B cell (primary cell): Measurements from ENCODE around the gene CHAF1B. TPM values are rescaled to one million over a fixed set of nuclear protein-coding genes. Genes with fewer than 3 reads are reported as not detected.

ENCODE experiments used
- ATAC-seq: fragments of 200-7000 bp; cut with Tn5 transposase; one replicate; pipeline ENCODE4 v1.10.0; 2021; ENCODE audit warnings: low read depth, mild to moderate bottlenecking, moderate number of reproducible peaks, moderate library complexity
- CTCF ChIA-PET: fragments of 350-600 bp; sonication (Branson Sonifier 250); formaldehyde crosslinking; loops from one replicate; lab custom pipeline; 2021; ENCODE audit warnings: antibody characterized with exemption, inconsistent platforms; lab: Charles Lee
- POLR2A ChIA-PET: fragments of 350-600 bp; sonication (Branson Sonifier 250); formaldehyde crosslinking; loops from one replicate; lab custom pipeline; 2021; ENCODE audit warnings: antibody characterized with exemption; lab: Charles Lee
- DNase-seq: peaks from one replicate; pipeline ENCODE4 v3.0.0; 2013
- H2AFZ ChIP-seq: 2 replicates; pipeline ENCODE4 v1.6.1; 2012; ENCODE audit warnings: mild to moderate bottlenecking, low read depth, low read length; ENCODE audit not compliant: insufficient read depth, poor library complexity, severe bottlenecking
- H3K27ac ChIP-seq, 2 donors: 1 replicate in 1 of 2; 2 replicates in 1 of 2; pipeline ENCODE4 v1.5.1; 2012 to 2013; ENCODE audit warnings: low read length in 2 of 2, mild to moderate bottlenecking in 2 of 2, moderate library complexity in 1 of 2
- H3K27me3 ChIP-seq, 4 experiments: fragments of 200-600 bp in 1 of 4; sonication (generic) in 1 of 4; replicated peaks in 1 of 4; 1 replicate in 2 of 4; 2 replicates in 2 of 4; pipeline versions ENCODE4 v1.6.1 to v1.7.0; 2013 to 2016; ENCODE audit warnings: low read length in 3 of 4, mild to moderate bottlenecking in 2 of 4, mixed read lengths in 1 of 4, moderate library complexity in 1 of 4; ENCODE audit not compliant: insufficient read depth in 4 of 4, control insufficient read depth in 3 of 4; ENCODE audit errors: control extremely low read depth in 1 of 4
- H3K36me3 ChIP-seq, 2 experiments: replicated peaks in 1 of 2; 1 replicate in 1 of 2; 2 replicates in 1 of 2; pipeline versions ENCODE4 v1.6.1 to v1.7.1; 2013; ENCODE audit warnings: low read length in 1 of 2; ENCODE audit not compliant: insufficient read depth in 2 of 2, control insufficient read depth in 1 of 2; ENCODE audit errors: control extremely low read depth in 1 of 2, extremely low read depth in 1 of 2
- H3K4me1 ChIP-seq, 2 donors: fragments of 200-600 bp in 1 of 2; sonication (generic) in 1 of 2; 1 replicate in 1 of 2; 2 replicates in 1 of 2; pipeline versions ENCODE4 v1.5.1 to v1.6.1; 2013 to 2017; ENCODE audit warnings: low read length in 2 of 2; ENCODE audit not compliant: control insufficient read depth in 2 of 2, insufficient read depth in 2 of 2
- H3K4me2 ChIP-seq: replicated peaks from 2 replicates; pipeline ENCODE3; 2012; ENCODE audit warnings: mild to moderate bottlenecking, low read depth, low read length; ENCODE audit not compliant: poor library complexity, severe bottlenecking
- H3K4me3 ChIP-seq, 5 experiments: fragments of 200-600 bp in 1 of 5; sonication (generic) in 1 of 5; 1 replicate in 3 of 5; 2 replicates in 2 of 5; pipeline versions ENCODE4 v1.5.1 to v1.7.0; 2011 to 2016; ENCODE audit warnings: low read length in 4 of 5, mild to moderate bottlenecking in 4 of 5, low read depth in 2 of 5, control low read depth in 1 of 5, moderate library complexity in 1 of 5; ENCODE audit not compliant: insufficient read depth in 1 of 5; ENCODE audit errors: control extremely low read depth in 1 of 5, extremely low read depth in 1 of 5
- H3K79me2 ChIP-seq: fragments of 200-600 bp; sonication (generic); one replicate; pipeline ENCODE4 v1.6.0; 2016; ENCODE audit warnings: low read length; ENCODE audit not compliant: control insufficient read depth, insufficient read depth
- H3K9ac ChIP-seq: fragments of 200-600 bp; sonication (generic); 2 replicates; pipeline ENCODE4 v1.6.1; 2017; ENCODE audit warnings: mild to moderate bottlenecking, low read length, moderate library complexity
- H3K9me3 ChIP-seq, 3 donors: one replicate each; pipeline versions ENCODE4 v1.6.1 to v1.7.1; 2013; ENCODE audit warnings: low read length in 2 of 3; ENCODE audit not compliant: control insufficient read depth in 2 of 3, insufficient read depth in 1 of 3; ENCODE audit errors: control extremely low read depth in 1 of 3
- H4K20me1 ChIP-seq: 2 replicates; pipeline ENCODE4 v1.6.0; 2012; ENCODE audit warnings: mild to moderate bottlenecking, low read length; ENCODE audit not compliant: insufficient read depth, control insufficient read depth, poor library complexity, severe bottlenecking
- H3K27ac Mint-ChIP-seq: one replicate; pipeline ENCODE4 v1.8.0; 2021; ENCODE audit warnings: mixed read lengths
- H3K27me3 Mint-ChIP-seq: one replicate; pipeline ENCODE4 v1.8.0; 2021; ENCODE audit warnings: mixed read lengths
- H3K4me1 Mint-ChIP-seq: one replicate; pipeline ENCODE4 v1.8.0; 2021; ENCODE audit warnings: mixed read lengths
- H3K4me3 Mint-ChIP-seq: one replicate; pipeline ENCODE4 v1.8.0; 2021; ENCODE audit warnings: mixed read lengths
- H3K9me3 Mint-ChIP-seq: one replicate; pipeline ENCODE4 v1.8.0; 2022; ENCODE audit warnings: mixed read lengths; ENCODE audit not compliant: insufficient read depth
- CTCF ChIP-seq: fragments of 200-600 bp; IDR thresholded peaks from one replicate; pipeline ENCODE4 v1.8.0; 2022; ENCODE audit warnings: antibody characterized with exemption, mild to moderate bottlenecking
- EZH2 ChIP-seq: IDR thresholded peaks from 2 replicates; pipeline ENCODE4 v1.6.1; 2012; ENCODE audit warnings: borderline replicate concordance, low read depth, mild to moderate bottlenecking, moderate library complexity, low read length; ENCODE audit not compliant: insufficient read depth, poor library complexity, severe bottlenecking
- WGBS: methylation state at CpG from one replicate; pipeline ENCODE4 v1.1.5; 2013; ENCODE audit warnings: missing lambda C conversion rate; ENCODE audit not compliant: insufficient coverage; 5-methylcytosine and 5-hydroxymethylcytosine counted together
- intact Hi-C: fragments of 100-400 bp; cut with micrococcal nuclease; formaldehyde crosslinking; loops from one replicate; pipeline ENCODE4 v1.10.0; 2022
- polyA plus RNA-seq: library from polyadenylated mRNA; depleted of rRNA; stranded (reverse); fragments of >200 nt; gene quantifications from 2 replicates; pipeline ENCODE4 v1.2.3, GENCODE V29; 2012
- total RNA-seq, 2 donors: library from RNA; stranded (reverse); fragments of 120-200 nt in 1 of 2; gene quantifications; 1 replicate in 1 of 2; 2 replicates in 1 of 2; pipeline versions ENCODE4 v1.2.3 to v1.2.4, GENCODE V29; 2013 to 2022

The CHAF1B gene
- total and polyA plus RNA-seq, 2 donors (not counting 1 experiment from before 2014, with no cell fraction given): 1.1 to 1.9 TPM

- Histone ChIP-seq H3K4me3 (no peak overlapping the region), H3K4me2 (no peak overlapping the region), H3K27me3 (no peaks in the 10 kb centered on the region), H3K9me3 (no peaks in the 10 kb centered on the region), H3K36me3 (no peaks in the 10 kb centered on the region), H4K20me1 (no peaks in the 10 kb centered on the region), H3K9ac (no peak overlapping the region), H3K4me1 (no peaks in the 10 kb centered on the region), H3K79me2 (no peaks in the 10 kb centered on the region), H3K27ac (no peak overlapping the region), H2AFZ (no peak overlapping the region)
- H3K4me3 Mint-ChIP-seq: no peak overlapping the region
- CTCF ChIA-PET: no interaction called here
- intact Hi-C loops: no loop called here
- peaks cover 6% of the 10 kb centered on the region for H3K27me3 Mint-ChIP-seq
- TF ChIP-seq CTCF: no peak
- TF ChIP-seq EZH2: no peak
- DNase-seq: no peak
- no peaks in the 10 kb centered on the region for H3K4me1 Mint-ChIP-seq
- H3K9me3 Mint-ChIP-seq: no peaks in the 10 kb centered on the region
- POLR2A ChIA-PET: no interaction called here
- WGBS: no CpG with 5 or more reads among the region's 2 CpGs
- no peak overlapping the region for H3K27ac Mint-ChIP-seq
- no peak for ATAC-seq
These were observed 65.3 kb downstream of the CHAF1B start for GRCh38 chr21:36450511-36450910.

- Mint-ChIP-seq H3K4me3 (no peak overlapping the region), H3K4me1 (no peaks in the 10 kb centered on the region), H3K9me3 (no peaks in the 10 kb centered on the region), H3K27me3 (peaks cover 6% of the 10 kb centered on the region), H3K27ac (no peak overlapping the region)
- DNase-seq: no peak
- H3K27ac ChIP-seq: no peak overlapping the region
- no peak overlapping the region for H2AFZ ChIP-seq
- H3K9ac ChIP-seq: no peak overlapping the region
- H3K27me3 ChIP-seq: no peaks in the 10 kb centered on the region
- H4K20me1 ChIP-seq: no peaks in the 10 kb centered on the region
- H3K36me3 ChIP-seq: no peaks in the 10 kb centered on the region
- H3K9me3 ChIP-seq: no peaks in the 10 kb centered on the region
- intact Hi-C loops: no loop called here
- ChIA-PET CTCF (interaction anchor here (0.7 kb wide), 1 partner anchor 785 kb away, joined by 3 read pairs; no protein-coding TSS in a partner anchor), POLR2A (no interaction called here)
- 100% methylated on average over 5 of the region's 8 CpGs for WGBS
- H3K4me3 ChIP-seq: no peak overlapping the region
- no peak for ATAC-seq
- no peaks in the 10 kb centered on the region for H3K4me1 ChIP-seq
- TF ChIP-seq EZH2 (no peak), CTCF (no peak)
- H3K79me2 ChIP-seq: no peaks in the 10 kb centered on the region
- H3K4me2 ChIP-seq: no peak overlapping the region
These were observed 66.3 kb downstream of the CHAF1B start for GRCh38 chr21:36451506-36451905.
